GM12878 (cell line): ENCODE measurements around the gene DRP2.

ENCODE experiments used
- MEF2A ChIP-seq: IDR thresholded peaks from 2 replicates; pipeline ENCODE4 v1.6.1; 2011; ENCODE audit warnings: low read depth, mild to moderate bottlenecking, low read length, moderate library complexity; ENCODE audit not compliant: insufficient read depth
- MTA3 ChIP-seq: IDR thresholded peaks from 2 replicates; pipeline ENCODE4 v1.6.1; 2012; ENCODE audit warnings: low read length, inconsistent platforms, borderline replicate concordance
- NFIC ChIP-seq: IDR thresholded peaks from 2 replicates; pipeline ENCODE4 v1.6.1; 2012; ENCODE audit warnings: low read depth, mild to moderate bottlenecking, inconsistent platforms, low read length, moderate library complexity
- POLR2A ChIP-seq: IDR thresholded peaks from 2 replicates; pipeline ENCODE4 v1.6.1; 2011; ENCODE audit warnings: low read depth, mild to moderate bottlenecking, low read length
- POLR2AphosphoS5 ChIP-seq: IDR thresholded peaks from 2 replicates; pipeline ENCODE4 v1.6.1; 2011; ENCODE audit warnings: mild to moderate bottlenecking, low read length, inconsistent platforms
- RAD21 ChIP-seq: IDR thresholded peaks from 2 replicates; pipeline ENCODE4 v1.6.1; 2011; ENCODE audit warnings: mild to moderate bottlenecking, low read depth, low read length, moderate library complexity; ENCODE audit not compliant: insufficient read depth
- ZBTB4 ChIP-seq: fragments of 450-650 bp; formaldehyde crosslinking; IDR thresholded peaks from 2 replicates; pipeline ENCODE4 v1.4.0; 2022; ENCODE audit warnings: mild to moderate bottlenecking, moderate library complexity

- TF ChIP-seq ZBTB4 (CRISPR knock-in tag) (no peak), NFIC (no peak), MEF2A (no peak), POLR2A (no peak), POLR2AphosphoS5 (no peak), RAD21 (no peak), MTA3 (no peak)
Observed at GRCh38 chrX:101191217-101191750, 28.3 kb upstream of the DRP2 start.
